D721Med (cell line): ENCODE data around the gene CUL7.

ENCODE experiments used
- DNase-seq: peaks from one replicate; pipeline ENCODE4 v3.0.0; 2011; ENCODE audit warnings: low spot score; ENCODE audit not compliant: insufficient read length
- FAIRE-seq: peaks from 2 replicates; lab custom pipeline; 2011; peaks lifted over from hg19 to GRCh38; lab: Jason Lieb, UNC
- CTCF ChIP-seq: IDR thresholded peaks from 2 replicates; pipeline ENCODE4 v1.5.1; 2012; ENCODE audit warnings: mild to moderate bottlenecking, control low read depth; ENCODE audit not compliant: insufficient read depth; ENCODE audit errors: missing control alignments

CUL7 gene

GRCh38 chr6:43053545-43054205, at the start of gene CUL7:
CUL7 (minus strand) TSS chr6:43053851; CDS start chr6:43052788, 1,063 bp downstream.
- DNase-seq (peak; percentile 100), FAIRE-seq (no peak)
- TF ChIP-seq CTCF, result no peak

DNA sequence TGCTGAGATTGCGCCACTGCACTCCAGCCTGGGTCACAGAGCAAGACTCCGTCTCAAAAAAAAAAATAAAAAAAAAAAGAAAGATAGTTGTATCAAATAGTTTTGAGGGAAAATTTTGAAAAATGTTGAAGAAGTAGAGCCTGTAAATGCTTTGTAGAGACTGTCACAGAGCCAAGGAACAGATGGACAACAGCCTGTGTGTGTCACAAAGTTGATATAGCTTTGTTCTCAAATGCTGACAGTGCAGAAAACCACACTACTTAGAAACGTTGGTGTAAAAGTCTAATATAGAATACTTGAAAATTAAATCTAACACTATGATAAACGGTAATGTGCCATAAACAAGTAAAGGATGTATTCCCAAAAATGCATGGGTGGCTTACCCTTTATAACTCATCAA, 47.8 kb upstream of the CUL7 start:
- DNase-seq, result no peak
- no peak for FAIRE-seq
- no peak for TF ChIP-seq CTCF

- FAIRE-seq, result no peak
- no peak for TF ChIP-seq CTCF
- no peak for DNase-seq
These were observed 43.9 kb upstream of the CUL7 start for GRCh38 chr6:43097502-43097901.

DNA sequence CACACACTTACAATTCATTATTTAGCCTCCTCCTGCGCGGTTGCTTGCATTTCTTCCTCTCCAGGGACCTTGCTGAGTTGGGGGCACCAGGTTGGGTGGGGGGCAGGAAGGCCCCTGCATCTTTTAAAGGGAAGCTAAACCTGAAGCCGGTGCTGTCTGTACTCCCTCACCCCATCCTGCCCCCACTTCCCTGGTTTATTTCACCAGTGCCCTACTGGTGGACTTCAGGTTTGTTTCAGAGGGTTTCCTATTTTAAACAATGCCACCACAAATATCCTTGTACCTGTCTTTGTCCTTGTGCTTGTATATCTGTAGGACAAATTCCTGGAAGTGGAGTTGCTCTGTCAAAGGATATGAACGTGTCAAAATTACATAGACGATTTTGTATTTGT, 43.4 kb upstream of the CUL7 start:
- no peak for FAIRE-seq
- no peak for TF ChIP-seq CTCF
- DNase-seq, result no peak

GRCh38 chr6:43096451-43097097, 42.9 kb upstream of the CUL7 start:
- FAIRE-seq, result no peak
- DNase-seq, result no peak
- TF ChIP-seq CTCF, result no peak

- no peak for DNase-seq
- no peak for TF ChIP-seq CTCF
These were observed 42.3 kb upstream of the CUL7 start for GRCh38 chr6:43095939-43096338.

More at GRCh38 chr6:43095939-43096338, 42.3 kb upstream of the CUL7 start:
- FAIRE-seq, result no peak
